Measurements from ENCODE around the gene KRT28. TPM values are rescaled to one million over a fixed set of nuclear protein-coding genes. Genes with fewer than 3 reads are reported as not detected.

The KRT28 gene
- total and polyA plus RNA-seq, 10 donors: not detected

GRCh38 chr17:40777971-40778370, 21.8 kb downstream of the KRT28 start:
- peaks cover 0 to 8% (median 0%) of the 10 kb centered on the region in 6 donors for H3K4me1 ChIP-seq
- intact Hi-C loops (cut with DNase I; ENCODE audit: low total_unique reads): no loop called here
- no peaks in the 10 kb centered on the region for H3K36me3 ChIP-seq
- WGBS, 5 donors: 85 to 93% (median 90%) methylated on average over 3 of the region's 3 CpGs
- no peak for DNase-seq
- no peaks in the 10 kb centered on the region for H3K9me3 ChIP-seq
- H3K27ac ChIP-seq: no peak overlapping the region
- TF ChIP-seq POLR2AphosphoS5 (IDR thresholded peaks at IDR 0.05): no peak
- TF ChIP-seq, protein P1, sequence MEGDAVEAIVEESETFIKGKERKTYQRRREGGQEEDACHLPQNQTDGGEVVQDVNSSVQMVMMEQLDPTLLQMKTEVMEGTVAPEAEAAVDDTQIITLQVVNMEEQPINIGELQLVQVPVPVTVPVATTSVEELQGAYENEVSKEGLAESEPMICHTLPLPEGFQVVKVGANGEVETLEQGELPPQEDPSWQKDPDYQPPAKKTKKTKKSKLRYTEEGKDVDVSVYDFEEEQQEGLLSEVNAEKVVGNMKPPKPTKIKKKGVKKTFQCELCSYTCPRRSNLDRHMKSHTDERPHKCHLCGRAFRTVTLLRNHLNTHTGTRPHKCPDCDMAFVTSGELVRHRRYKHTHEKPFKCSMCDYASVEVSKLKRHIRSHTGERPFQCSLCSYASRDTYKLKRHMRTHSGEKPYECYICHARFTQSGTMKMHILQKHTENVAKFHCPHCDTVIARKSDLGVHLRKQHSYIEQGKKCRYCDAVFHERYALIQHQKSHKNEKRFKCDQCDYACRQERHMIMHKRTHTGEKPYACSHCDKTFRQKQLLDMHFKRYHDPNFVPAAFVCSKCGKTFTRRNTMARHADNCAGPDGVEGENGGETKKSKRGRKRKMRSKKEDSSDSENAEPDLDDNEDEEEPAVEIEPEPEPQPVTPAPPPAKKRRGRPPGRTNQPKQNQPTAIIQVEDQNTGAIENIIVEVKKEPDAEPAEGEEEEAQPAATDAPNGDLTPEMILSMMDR (IDR thresholded peaks at IDR 0.05 in 8 of 11, conservative IDR thresholded peaks at IDR 0.05 in 3 of 11): no peak
- no peak for TF ChIP-seq POLR2A (IDR thresholded peaks at IDR 0.05)
- no peak overlapping the region for H3K4me3 ChIP-seq
- H3K27me3 ChIP-seq (replicated peaks in 1 of 7): peaks cover 0 to 73% (median 9%) of the 10 kb centered on the region in 7 donors

DNA sequence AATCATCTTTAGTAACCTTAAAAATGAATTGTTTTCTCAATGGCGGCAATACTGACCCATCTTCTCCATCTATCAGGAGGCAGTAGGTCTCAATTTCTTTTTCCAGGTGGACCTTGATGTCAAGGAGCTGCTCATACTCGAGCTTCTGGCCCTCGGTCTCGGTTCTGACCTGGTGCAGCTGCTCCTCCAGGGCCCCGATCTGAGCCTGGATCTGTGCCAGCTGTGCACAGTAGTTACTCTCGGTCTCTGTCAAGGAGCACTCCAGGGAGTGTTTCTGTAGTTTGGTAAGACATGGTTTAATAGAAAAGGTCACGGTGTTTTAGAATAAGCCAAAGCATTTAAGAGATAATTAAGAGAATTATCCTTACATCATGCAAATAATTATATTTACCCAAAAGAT, 22.3 kb downstream of the KRT28 start:
- 75 to 80% (median 76%) methylated on average over 7 of the region's 7 CpGs for WGBS, 5 donors
- H3K27me3 ChIP-seq (replicated peaks in 1 of 7): peaks cover 0 to 76% (median 12%) of the 10 kb centered on the region in 7 donors
- intact Hi-C loops (cut with DNase I; ENCODE audit: low total_unique reads): no loop called here
- peaks cover 0 to 8% (median 0%) of the 10 kb centered on the region in 6 donors for H3K4me1 ChIP-seq
- no peaks in the 10 kb centered on the region for H3K9me3 ChIP-seq
- DNase-seq: no peak
- TF ChIP-seq, protein P1 (IDR thresholded peaks at IDR 0.05 in 8 of 11, conservative IDR thresholded peaks at IDR 0.05 in 3 of 11): no peak
- TF ChIP-seq POLR2AphosphoS5 (IDR thresholded peaks at IDR 0.05) (no peak), POLR2A (IDR thresholded peaks at IDR 0.05) (no peak)
- no peak overlapping the region for H3K27ac ChIP-seq
- no peaks in the 10 kb centered on the region for H3K36me3 ChIP-seq
- H3K4me3 ChIP-seq: no peak overlapping the region

DNA sequence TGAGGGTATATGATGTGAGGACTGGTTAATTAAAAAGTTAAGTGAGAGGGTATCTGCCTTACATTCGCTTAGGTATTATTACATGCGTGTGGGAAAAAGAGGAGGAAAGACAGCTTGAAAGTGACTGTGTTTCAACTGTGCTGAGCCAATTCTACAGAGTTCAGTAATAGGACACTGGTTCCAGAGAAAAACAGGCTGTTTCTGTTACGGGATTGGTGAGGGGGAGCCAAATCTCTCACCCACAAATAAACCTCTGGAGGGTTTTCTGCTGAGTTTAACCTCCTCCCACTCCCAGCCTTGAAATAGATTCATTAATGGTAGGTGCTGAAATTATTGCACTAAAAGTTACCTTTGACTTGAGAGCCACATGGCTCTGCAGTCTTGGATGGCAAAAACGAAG, 23.8 kb downstream of the KRT28 start:
- H3K27ac ChIP-seq: no peak overlapping the region
- TF ChIP-seq, protein P1 (IDR thresholded peaks at IDR 0.05 in 8 of 11, conservative IDR thresholded peaks at IDR 0.05 in 3 of 11): no peak
- TF ChIP-seq POLR2A (IDR thresholded peaks at IDR 0.05) (no peak), POLR2AphosphoS5 (IDR thresholded peaks at IDR 0.05) (no peak)
- H3K4me3 ChIP-seq: no peak overlapping the region
- intact Hi-C loops (cut with DNase I; ENCODE audit: low total_unique reads): no loop called here
- WGBS, 5 donors: 69 to 87% (median 80%) methylated on average over 4 of the region's 4 CpGs
- no peak for DNase-seq
- no peaks in the 10 kb centered on the region for H3K9me3 ChIP-seq
- H3K36me3 ChIP-seq: no peaks in the 10 kb centered on the region
- H3K4me1 ChIP-seq: peaks cover 0 to 8% (median 0%) of the 10 kb centered on the region in 6 donors
- H3K27me3 ChIP-seq (replicated peaks in 1 of 7): peaks cover 0 to 72% (median 15%) of the 10 kb centered on the region in 7 donors

DNA sequence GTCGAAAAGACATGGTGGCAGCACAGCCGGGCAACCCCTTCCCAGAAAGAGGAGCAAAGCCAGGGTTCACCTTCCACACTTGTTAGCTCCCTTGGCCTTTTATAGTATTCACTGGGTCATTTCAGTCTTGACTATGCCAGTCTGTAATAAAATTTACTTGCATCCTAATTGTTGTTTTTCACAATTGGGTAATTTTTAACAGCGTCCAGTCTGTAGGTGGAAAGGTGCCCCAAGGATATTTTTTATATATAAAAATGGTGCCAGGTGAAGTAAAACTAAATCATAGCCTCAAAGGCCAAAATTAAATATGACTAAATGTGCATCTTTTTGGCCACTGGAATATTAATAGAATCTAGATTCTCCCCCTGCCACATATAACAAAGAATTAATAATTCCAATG, 27.7 kb downstream of the KRT28 start, which contains the start of gene KRT26:
Gene KRT26, minus strand, starts transcription at position 101 of the 400 bp plus-strand sequence. Its CDS starts 88 bp downstream, at position 13.
- Histone ChIP-seq H3K4me3 (no peak within 1 kb of the TSS), H3K4me1 (no peaks in the 10 kb centered on the region), H3K27ac (no peak within 1 kb of the TSS), H3K27me3 (replicated peaks in 1 of 7) (peaks cover 0 to 47% (median 6%) of the 10 kb centered on the region in 7 donors), H3K9me3 (no peaks in the 10 kb centered on the region), H3K36me3 (no peaks in the 10 kb centered on the region)
- WGBS, 5 donors: 87 to 92% (median 90%) methylated on average over 3 of the region's 3 CpGs
- no peak for DNase-seq
- TF ChIP-seq POLR2AphosphoS5 (IDR thresholded peaks at IDR 0.05) (no peak), POLR2A (IDR thresholded peaks at IDR 0.05) (no peak)
- TF ChIP-seq, protein P1 (IDR thresholded peaks at IDR 0.05 in 8 of 11, conservative IDR thresholded peaks at IDR 0.05 in 3 of 11): no peak
- intact Hi-C loops (cut with DNase I; ENCODE audit: low total_unique reads): no loop called here
